Uterus (tissue), 2 donors: ENCODE data around the gene KANSL1.

ENCODE experiments used
- CTCF ChIP-seq, 4 experiments: fragments of 200-600 bp in 2 of 4; fragments of 450-650 bp in 2 of 4; sonication (generic) in 2 of 4; IDR thresholded peaks; one replicate each; pipeline ENCODE4 v1.5.1; 2016 to 2019; ENCODE audit warnings: antibody characterized with exemption in 4 of 4, mild to moderate bottlenecking in 2 of 4, moderate library complexity in 1 of 4
- POLR2A ChIP-seq, 2 donors: fragments of 450-650 bp; IDR thresholded peaks; one replicate each; pipeline ENCODE4 v1.6.1; 2016; ENCODE audit warnings: antibody characterized with exemption in 2 of 2, mild to moderate bottlenecking in 1 of 2, moderate library complexity in 1 of 2

- TF ChIP-seq CTCF (IDR thresholded peaks at IDR 0.05) (no peak), POLR2A (IDR thresholded peaks at IDR 0.05) (no peak)
Measured at GRCh38 chr17:45990886-45991285, 202.3 kb downstream of the KANSL1 start.
